ENCODE results near the gene PIRT.

PIRT gene

GRCh38 chr17:10821054-10821453 is 16.8 kb downstream of the PIRT start:
- H3K79me2 ChIP-seq (ENCODE audit: low read length) = no peaks in the 10 kb centered on the region
- no peaks in the 10 kb centered on the region for H3K9me2 ChIP-seq (replicated peaks; ENCODE audit: insufficient read depth, low read length)
- no peaks in the 10 kb centered on the region for H3K9me3 ChIP-seq (replicated peaks; ENCODE audit: insufficient read depth, low read length)
- no peak for DNase-seq
- no peaks in the 10 kb centered on the region for H3F3A ChIP-seq (ENCODE audit: insufficient read depth, low read length)
- H2AFZ ChIP-seq (ENCODE audit: low read length) = no peak overlapping the region
- H4K20me1 ChIP-seq (ENCODE audit: insufficient read depth, low read length) = no peaks in the 10 kb centered on the region
- no peak overlapping the region for H3K27ac ChIP-seq (ENCODE audit: low read length)
- H3K4me3 ChIP-seq (ENCODE audit: low read length) = no peak overlapping the region
- no peaks in the 10 kb centered on the region for H3K4me1 ChIP-seq (ENCODE audit: low read length)
- H3K9ac ChIP-seq (ENCODE audit: low read length) = no peak overlapping the region
- no peak for TF ChIP-seq EZH2 (optimal IDR thresholded peaks at IDR 0.05; ENCODE audit: low read depth, low read length)
- TF ChIP-seq CTCF (IDR thresholded peaks at IDR 0.05; ENCODE audit: low read length) = no peak
- TF ChIP-seq EZH2phosphoT487 (IDR thresholded peaks at IDR 0.05; ENCODE audit: low read length) = no peak
- no peak overlapping the region for H3K4me2 ChIP-seq (ENCODE audit: low read depth, low read length)
- H3K27me3 ChIP-seq (replicated peaks; ENCODE audit: insufficient read depth, low read length) = no peaks in the 10 kb centered on the region
- H3K36me3 ChIP-seq (replicated peaks; ENCODE audit: insufficient read depth, low read length) = no peaks in the 10 kb centered on the region

GRCh38 chr17:10815319-10815718 is 22.6 kb downstream of the PIRT start:
- Histone ChIP-seq H3K36me3 (replicated peaks; ENCODE audit: insufficient read depth, low read length) (no peaks in the 10 kb centered on the region), H3K9me3 (replicated peaks; ENCODE audit: insufficient read depth, low read length) (no peaks in the 10 kb centered on the region), H3F3A (ENCODE audit: insufficient read depth, low read length) (no peaks in the 10 kb centered on the region), H3K9ac (ENCODE audit: low read length) (no peak overlapping the region), H2AFZ (ENCODE audit: low read length) (no peak overlapping the region), H3K79me2 (ENCODE audit: low read length) (no peaks in the 10 kb centered on the region), H3K4me3 (ENCODE audit: low read length) (no peak overlapping the region), H3K4me2 (ENCODE audit: low read depth, low read length) (no peak overlapping the region), H3K27ac (ENCODE audit: low read length) (no peak overlapping the region), H3K27me3 (replicated peaks; ENCODE audit: insufficient read depth, low read length) (peaks cover 7% of the 10 kb centered on the region; the same call in 1 of the 2 replicates), H4K20me1 (ENCODE audit: insufficient read depth, low read length) (no peaks in the 10 kb centered on the region), H3K4me1 (ENCODE audit: low read length) (no peaks in the 10 kb centered on the region), H3K9me2 (replicated peaks; ENCODE audit: insufficient read depth, low read length) (no peaks in the 10 kb centered on the region)
- TF ChIP-seq CTCF (IDR thresholded peaks at IDR 0.05; ENCODE audit: low read length) (no peak), EZH2phosphoT487 (IDR thresholded peaks at IDR 0.05; ENCODE audit: low read length) (no peak), EZH2 (optimal IDR thresholded peaks at IDR 0.05; ENCODE audit: low read depth, low read length) (no peak)
- no peak for DNase-seq

- Histone ChIP-seq H3K9me3 (replicated peaks; ENCODE audit: insufficient read depth, low read length) (no peaks in the 10 kb centered on the region), H3K79me2 (ENCODE audit: low read length) (no peaks in the 10 kb centered on the region), H4K20me1 (ENCODE audit: insufficient read depth, low read length) (no peaks in the 10 kb centered on the region), H3F3A (ENCODE audit: insufficient read depth, low read length) (no peaks in the 10 kb centered on the region), H3K9ac (ENCODE audit: low read length) (no peak overlapping the region), H3K4me1 (ENCODE audit: low read length) (no peaks in the 10 kb centered on the region), H3K4me3 (ENCODE audit: low read length) (no peak overlapping the region), H3K36me3 (replicated peaks; ENCODE audit: insufficient read depth, low read length) (no peaks in the 10 kb centered on the region), H3K27ac (ENCODE audit: low read length) (no peak overlapping the region), H3K4me2 (ENCODE audit: low read depth, low read length) (no peak overlapping the region), H2AFZ (ENCODE audit: low read length) (no peak overlapping the region), H3K27me3 (replicated peaks; ENCODE audit: insufficient read depth, low read length) (peaks cover 7% of the 10 kb centered on the region; the same call in 1 of the 2 replicates), H3K9me2 (replicated peaks; ENCODE audit: insufficient read depth, low read length) (no peaks in the 10 kb centered on the region)
- TF ChIP-seq EZH2 (optimal IDR thresholded peaks at IDR 0.05; ENCODE audit: low read depth, low read length) (no peak), EZH2phosphoT487 (IDR thresholded peaks at IDR 0.05; ENCODE audit: low read length) (no peak), CTCF (IDR thresholded peaks at IDR 0.05; ENCODE audit: low read length) (no peak)
- no peak for DNase-seq
These were observed 23.8 kb downstream of the PIRT start for GRCh38 chr17:10814075-10814474.
